Mesothelial cell of epicardium (in vitro differentiated cells): ENCODE results near the gene RAPGEF6. TPM values are rescaled to one million over a fixed set of nuclear protein-coding genes. Genes with fewer than 3 reads are reported as not detected.
A peak's percentile ranks its signal among the peaks of the same experiment; 100 is the strongest.
"Not testable (repeated sequence)": the region's sequence is repeated elsewhere in the genome, so short reads cannot be mapped to it uniquely, and the experiment has no call there.

Source experiments
- DNase-seq, 2 experiments: peaks; one replicate each; pipeline ENCODE4 v3.0.0; 2021; ENCODE audit warnings: low spot score in 2 of 2; ENCODE audit not compliant: unreplicated experiment in 2 of 2
- H3K27ac Mint-ChIP-seq: 2 replicates; pipeline ENCODE4 v1.8.0; 2021; ENCODE audit warnings: mixed read lengths
- H3K27me3 Mint-ChIP-seq: 2 replicates; pipeline ENCODE4 v1.8.0; 2021; ENCODE audit warnings: low read depth, mixed read lengths
- H3K36me3 Mint-ChIP-seq: 2 replicates; pipeline ENCODE4 v1.8.0; 2021; ENCODE audit warnings: mixed read lengths
- H3K4me1 Mint-ChIP-seq: 2 replicates; pipeline ENCODE4 v1.8.0; 2021; ENCODE audit warnings: mixed read lengths
- H3K4me3 Mint-ChIP-seq: 2 replicates; pipeline ENCODE4 v1.8.0; 2021; ENCODE audit warnings: mild to moderate bottlenecking, moderate library complexity, mixed read lengths
- H3K9me3 Mint-ChIP-seq: 2 replicates; pipeline ENCODE4 v1.8.0; 2021; ENCODE audit warnings: mixed read lengths
- CTCF ChIP-seq: fragments of 200-600 bp; sonication (generic); IDR thresholded peaks from one replicate; pipeline ENCODE4 v1.5.0; 2021; ENCODE audit warnings: antibody characterized with exemption; ENCODE audit not compliant: unreplicated experiment
- total RNA-seq: library from RNA; stranded (reverse); gene quantifications from 3 replicates; pipeline ENCODE4 v1.2.1, GENCODE V29; 2021

RAPGEF6 gene
- total RNA-seq, 1 donor from 2014 or later = 29.0 TPM

- Mint-ChIP-seq H3K9me3 (no peaks in the 10 kb centered on the region), H3K36me3 (peaks cover 42% of the 10 kb centered on the region), H3K4me3 (no peak overlapping the region), H3K27ac (no peak overlapping the region), H3K4me1 (no peaks in the 10 kb centered on the region), H3K27me3 (no peaks in the 10 kb centered on the region)
- DNase-seq = no peak
- no peak for TF ChIP-seq CTCF
Measured at GRCh38 chr5:131491749-131492148, 143.3 kb downstream of the RAPGEF6 start.

GRCh38 chr5:131488463-131488862 lies 146.6 kb downstream of the RAPGEF6 start:
- TF ChIP-seq CTCF = no peak
- H3K27me3 Mint-ChIP-seq = no peaks in the 10 kb centered on the region
- peaks cover 38% of the 10 kb centered on the region for H3K36me3 Mint-ChIP-seq
- no peak overlapping the region for H3K4me3 Mint-ChIP-seq
- no peaks in the 10 kb centered on the region for H3K9me3 Mint-ChIP-seq
- H3K27ac Mint-ChIP-seq = no peak overlapping the region
- no peaks in the 10 kb centered on the region for H3K4me1 Mint-ChIP-seq
- no peak for DNase-seq

- peaks cover 44% of the 10 kb centered on the region for H3K36me3 Mint-ChIP-seq
- not testable (repeated sequence) for DNase-seq, H3K4me1 Mint-ChIP-seq, H3K27me3 Mint-ChIP-seq, H3K27ac Mint-ChIP-seq, H3K9me3 Mint-ChIP-seq, H3K4me3 Mint-ChIP-seq
Measured at GRCh38 chr5:131487371-131487770, 147.7 kb downstream of the RAPGEF6 start.

GRCh38 chr5:131482617-131483016 lies 152.4 kb downstream of the RAPGEF6 start:
- TF ChIP-seq CTCF = no peak
- Mint-ChIP-seq H3K36me3 (peaks cover 39% of the 10 kb centered on the region), H3K4me3 (no peak overlapping the region), H3K9me3 (no peaks in the 10 kb centered on the region), H3K27ac (no peak overlapping the region), H3K27me3 (no peaks in the 10 kb centered on the region), H3K4me1 (peaks cover 2% of the 10 kb centered on the region)
- DNase-seq = no peak

- H3K36me3 Mint-ChIP-seq = peaks cover 36% of the 10 kb centered on the region
- no peak for DNase-seq
- no peaks in the 10 kb centered on the region for H3K27me3 Mint-ChIP-seq
- H3K9me3 Mint-ChIP-seq = no peaks in the 10 kb centered on the region
- H3K4me3 Mint-ChIP-seq = no peak overlapping the region
- H3K4me1 Mint-ChIP-seq = peaks cover 2% of the 10 kb centered on the region
- H3K27ac Mint-ChIP-seq = no peak overlapping the region
- TF ChIP-seq CTCF = no peak
Measured at GRCh38 chr5:131481569-131481968, 153.5 kb downstream of the RAPGEF6 start.

- Mint-ChIP-seq H3K27me3 (no peaks in the 10 kb centered on the region), H3K27ac (peak overlapping the region; percentile 19), H3K4me1 (peaks cover 2% of the 10 kb centered on the region), H3K9me3 (no peaks in the 10 kb centered on the region), H3K36me3 (peaks cover 11% of the 10 kb centered on the region), H3K4me3 (no peak overlapping the region)
- no peak for TF ChIP-seq CTCF
- DNase-seq = no peak
Measured at GRCh38 chr5:131475541-131475941, 159.5 kb downstream of the RAPGEF6 start.
